Glomerular endothelial cell (primary cell): ENCODE data around the gene CCDC150. TPM values are rescaled to one million over a fixed set of nuclear protein-coding genes. Genes with fewer than 3 reads are reported as not detected.
"Not testable (repeated sequence)": the region's sequence is repeated elsewhere in the genome, so short reads cannot be mapped to it uniquely, and the experiment has no call there.

Experiments used
- DNase-seq: peaks from one replicate; pipeline ENCODE4 v3.0.0-alpha.2; 2011; ENCODE audit warnings: low read depth, low spot score; ENCODE audit errors: extremely low read depth
- total RNA-seq: library from RNA; depleted of rRNA; stranded (reverse); fragments of >200 nt; gene quantifications from 2 replicates; pipeline ENCODE4 v1.2.3, GENCODE V29; 2015

CCDC150 gene
- total RNA-seq, 1 donor from 2014 or later: 3.8 TPM

DNA sequence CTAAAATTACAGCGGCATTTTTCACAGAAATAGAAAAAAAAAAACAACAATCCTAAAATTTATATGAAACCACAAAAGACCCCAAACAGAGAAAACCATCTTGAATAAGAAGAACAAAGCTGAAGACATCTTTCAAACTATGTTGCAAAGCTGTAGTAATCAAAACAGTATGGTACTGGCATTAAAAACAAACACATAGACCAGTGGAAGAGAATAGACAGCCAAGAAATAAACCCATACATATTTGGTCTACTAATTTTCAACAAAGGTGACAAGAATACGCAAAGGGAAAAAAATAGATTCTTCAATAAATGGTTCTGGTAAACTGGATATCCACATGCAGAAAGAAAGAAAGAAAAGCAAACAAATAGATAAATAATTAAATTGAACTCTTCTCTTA is 9.0 kb upstream of the CCDC150 start:
- no peak for DNase-seq

- DNase-seq: no peak
These were observed 4.4 kb upstream of the CCDC150 start for GRCh38 chr2:196635156-196635555.

DNA sequence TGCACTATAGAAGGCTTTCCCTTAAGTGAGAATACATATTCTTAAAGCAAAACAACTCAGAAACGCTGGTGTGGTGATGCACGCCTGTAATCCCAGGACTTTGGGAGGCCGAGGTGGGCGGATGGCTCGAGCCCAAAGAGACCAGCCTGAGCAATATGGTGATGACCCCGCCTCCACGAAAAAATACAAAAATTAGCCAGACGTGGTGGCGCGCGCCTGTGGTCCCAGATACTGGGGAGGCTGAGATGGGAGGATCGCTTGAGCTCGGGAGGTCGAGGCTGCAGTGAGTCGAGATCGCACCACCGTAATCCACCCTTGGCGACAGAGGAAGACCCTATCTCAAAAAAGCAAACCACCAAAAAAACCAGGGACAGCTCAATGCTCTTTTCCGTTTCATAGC is 750 bp upstream of the CCDC150 start:
- DNase-seq: no peak

DNA sequence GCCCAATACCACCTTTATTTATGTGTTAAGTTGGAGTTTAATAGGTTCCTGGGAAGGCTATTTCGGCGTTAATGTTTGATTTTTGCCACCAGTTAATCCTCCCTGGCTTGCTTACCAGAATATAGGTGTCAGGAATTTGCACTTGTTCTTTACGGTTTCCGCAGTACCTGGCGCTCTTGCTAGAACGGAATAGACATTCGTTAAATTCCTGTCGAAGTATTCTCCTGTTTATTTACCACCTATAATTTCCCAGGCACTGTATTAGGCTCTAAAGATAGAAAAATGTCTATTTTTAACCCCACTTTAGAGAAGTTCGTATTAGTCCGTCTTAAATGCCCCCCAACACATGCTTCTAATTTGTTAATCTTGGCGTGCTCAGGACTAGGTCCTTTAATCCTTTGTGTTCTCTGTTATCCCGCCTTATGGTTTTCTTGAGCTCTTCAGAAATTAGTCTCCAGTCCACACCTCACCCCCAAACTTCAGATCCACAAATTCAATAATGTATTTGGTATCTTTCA is 575 bp downstream of the CCDC150 start:
- no peak for DNase-seq

DNA sequence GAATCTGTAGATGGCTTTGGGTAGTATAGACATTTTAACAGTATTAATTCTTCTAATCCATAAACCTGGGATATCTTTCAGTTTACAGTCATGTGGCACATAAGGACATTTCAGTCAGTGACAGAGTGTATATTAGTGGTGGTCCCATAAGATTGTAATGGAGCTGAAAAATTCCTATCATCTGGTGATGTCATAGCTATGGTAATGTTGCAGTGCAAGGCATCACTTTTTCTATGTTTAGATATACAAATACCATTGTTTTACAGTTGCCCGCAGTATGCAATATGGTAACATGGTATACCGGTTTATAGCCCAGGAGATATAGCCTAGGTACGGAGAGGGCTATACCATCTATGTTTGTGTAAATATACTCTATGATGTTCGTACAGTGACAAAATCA is 9.7 kb downstream of the CCDC150 start:
- DNase-seq: no peak

DNA sequence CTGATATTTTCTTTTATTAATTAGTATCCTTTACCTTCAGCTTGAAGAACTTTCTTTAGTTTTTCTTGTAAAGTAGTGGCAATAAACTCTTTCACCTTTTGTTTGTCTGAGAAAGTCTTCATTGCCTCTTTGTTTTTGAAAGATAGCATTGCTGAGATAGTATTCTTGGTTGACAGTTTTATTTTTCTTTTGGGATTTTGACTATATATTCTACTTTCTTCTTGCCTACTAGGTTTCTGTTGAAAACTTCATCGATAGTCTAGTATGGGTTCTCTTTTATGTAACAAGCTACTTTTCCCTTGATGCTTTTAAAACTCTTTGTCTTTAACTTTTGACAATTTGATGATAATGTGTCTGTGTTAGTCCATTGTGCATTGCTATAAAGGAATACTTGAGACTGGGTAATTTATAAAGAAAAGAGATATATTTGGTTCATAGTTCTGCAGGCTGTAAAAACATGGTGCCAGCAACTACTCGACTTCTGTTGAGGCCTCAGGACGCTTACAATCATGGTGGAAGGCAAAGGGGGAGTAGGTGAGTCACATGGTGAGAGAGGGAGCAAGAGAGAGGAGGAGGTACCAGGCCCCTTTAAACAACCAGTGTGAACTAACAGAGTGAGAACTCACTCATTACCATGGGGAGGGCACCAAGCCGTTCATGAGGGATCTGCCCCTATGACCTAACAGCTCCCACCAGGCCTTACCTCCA is 12.0 kb downstream of the CCDC150 start:
- no peak for DNase-seq

DNA sequence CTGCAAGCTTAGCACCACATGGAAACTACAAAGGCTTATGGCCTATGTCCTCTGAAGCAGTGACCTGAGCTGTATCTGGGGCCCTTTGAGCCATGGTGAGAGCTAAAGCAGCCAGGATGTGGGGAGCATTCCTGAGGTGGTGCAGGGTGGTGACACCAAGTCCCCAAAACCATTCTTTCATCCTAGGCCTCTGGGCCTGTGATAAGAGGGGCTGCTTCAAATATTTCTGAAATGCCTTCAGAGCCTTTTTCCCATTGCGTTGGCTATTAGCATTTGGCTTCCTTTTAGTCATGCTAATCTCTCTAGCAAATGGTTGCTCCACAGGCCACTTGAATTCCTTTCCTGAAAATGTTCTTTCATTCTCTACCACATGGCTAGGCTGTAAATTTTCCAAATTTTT is 13.4 kb downstream of the CCDC150 start:
- DNase-seq: no peak

DNA sequence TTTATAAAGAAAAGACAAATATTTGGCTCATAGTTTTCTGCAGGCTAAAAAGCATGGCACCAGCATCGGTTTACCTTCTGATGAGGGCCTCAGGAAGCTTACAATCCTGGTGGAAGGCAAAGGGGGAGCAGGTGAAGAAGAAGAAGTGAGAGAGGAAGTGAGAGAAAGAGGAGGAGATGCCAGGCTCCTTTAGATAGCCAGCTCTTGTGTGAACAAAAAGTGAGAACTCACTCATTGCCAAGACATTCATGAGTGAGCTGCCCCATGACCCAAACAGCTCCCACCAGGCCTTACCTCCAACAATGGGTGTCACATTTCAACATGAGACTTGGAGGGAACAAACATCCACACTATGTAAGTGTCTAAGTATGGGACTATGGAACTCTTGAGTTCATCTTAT is 14.3 kb downstream of the CCDC150 start:
- DNase-seq: no peak

GRCh38 chr2:196655761-196656160 is 16.2 kb downstream of the CCDC150 start:
- no peak for DNase-seq

GRCh38 chr2:196657333-196657732 is 17.8 kb downstream of the CCDC150 start:
- DNase-seq: no peak

DNA sequence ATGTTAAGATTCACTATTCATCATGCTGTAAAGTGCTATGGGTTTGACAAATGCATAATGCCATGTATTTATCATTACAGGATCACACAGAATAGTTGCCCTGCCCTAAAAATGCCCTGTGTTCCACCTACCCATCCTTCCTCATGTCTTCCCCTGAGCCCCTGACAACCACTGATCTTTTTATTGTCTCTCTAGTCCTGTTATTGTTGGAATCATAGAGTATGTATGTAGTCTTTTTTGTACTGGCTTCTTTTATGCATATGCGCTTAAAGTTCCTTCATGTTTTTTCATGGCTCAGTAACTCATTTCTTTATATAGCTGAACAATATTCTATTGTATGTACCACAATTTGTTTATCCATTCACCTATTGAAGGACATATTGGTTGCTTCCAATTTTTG is 20.3 kb downstream of the CCDC150 start:
- DNase-seq: no peak

GRCh38 chr2:196660244-196660643 is 20.7 kb downstream of the CCDC150 start:
- DNase-seq: no peak

DNA sequence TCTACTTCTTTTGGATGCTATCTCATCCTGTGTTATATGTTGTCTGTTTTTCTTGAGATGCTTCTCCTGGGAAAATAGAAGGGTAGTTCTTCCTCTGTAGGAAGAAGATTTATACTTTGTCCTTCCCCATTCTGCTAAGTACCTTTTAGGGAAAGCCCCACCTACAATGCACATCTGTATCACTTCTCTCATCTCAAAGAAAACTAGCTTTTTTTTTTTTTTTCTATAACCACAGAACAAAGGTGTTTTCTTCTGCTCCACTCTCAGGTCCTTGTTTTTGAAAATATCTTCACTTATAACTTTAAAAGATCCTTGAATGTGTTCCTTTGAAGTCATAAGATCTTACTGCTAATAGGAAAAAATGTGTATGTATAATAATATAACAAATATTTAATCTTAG is 30.8 kb downstream of the CCDC150 start:
- no peak for DNase-seq

DNA sequence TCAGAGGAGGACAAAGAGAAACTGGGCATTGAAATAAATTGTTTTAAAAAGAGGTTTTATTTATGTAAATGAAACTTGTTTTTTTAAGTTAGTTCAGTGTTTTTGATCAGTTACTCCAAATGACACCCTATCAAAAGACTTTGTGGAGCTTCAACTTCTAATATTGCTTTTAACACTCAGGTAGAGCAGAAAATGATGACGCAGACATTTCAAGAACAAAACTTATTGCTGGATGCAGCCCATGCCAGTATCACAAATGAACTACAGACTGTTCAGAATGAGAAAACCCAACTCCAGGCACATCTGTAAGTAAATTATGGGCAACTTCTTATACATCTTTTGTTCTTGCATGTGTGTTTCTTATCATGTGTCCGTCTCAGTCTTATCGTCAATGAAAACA is 36.4 kb downstream of the CCDC150 start:
- no peak for DNase-seq

DNA sequence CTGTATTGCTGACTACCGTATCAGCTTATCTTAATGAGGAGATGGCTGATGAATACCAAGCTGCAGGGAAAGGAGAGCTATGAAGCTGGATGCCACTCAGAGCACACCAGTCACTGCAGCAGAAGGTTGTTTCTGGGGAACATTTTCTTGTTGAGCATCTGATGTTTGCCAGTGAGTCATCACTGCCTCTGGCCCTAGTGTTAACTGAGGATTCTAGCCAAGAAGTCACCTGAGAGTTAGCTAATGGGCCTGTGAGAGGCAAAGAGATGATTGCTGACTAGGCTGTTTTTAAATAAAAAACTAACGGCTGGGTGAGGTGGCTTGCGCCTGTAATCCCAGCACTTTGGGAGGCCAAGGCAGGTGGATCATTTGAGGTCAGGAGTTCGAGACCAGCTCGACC is 37.9 kb downstream of the CCDC150 start:
- no peak for DNase-seq

- no peak for DNase-seq
These were observed 39.9 kb downstream of the CCDC150 start for GRCh38 chr2:196679368-196679767.

DNA sequence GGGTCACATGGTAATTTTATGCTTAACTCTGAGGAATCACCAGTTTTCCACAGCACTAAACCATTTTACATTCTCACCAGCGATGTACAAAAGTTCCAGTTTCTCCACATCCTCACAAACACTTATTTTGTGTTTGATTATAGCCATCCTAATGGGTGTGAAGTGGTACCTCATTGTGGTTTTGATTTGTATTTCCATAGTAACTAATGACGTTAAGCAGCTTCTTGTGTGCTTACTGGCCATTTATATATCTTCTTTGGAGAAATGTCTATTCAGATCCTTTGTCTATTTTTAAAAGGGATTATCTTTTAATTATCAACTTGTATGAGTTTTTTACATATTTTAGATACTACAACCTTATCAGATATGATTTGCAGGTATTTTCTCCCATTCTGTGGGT is 42.0 kb downstream of the CCDC150 start:
- DNase-seq: no peak

GRCh38 chr2:196685792-196686191 is 46.3 kb downstream of the CCDC150 start:
- no peak for DNase-seq

DNA sequence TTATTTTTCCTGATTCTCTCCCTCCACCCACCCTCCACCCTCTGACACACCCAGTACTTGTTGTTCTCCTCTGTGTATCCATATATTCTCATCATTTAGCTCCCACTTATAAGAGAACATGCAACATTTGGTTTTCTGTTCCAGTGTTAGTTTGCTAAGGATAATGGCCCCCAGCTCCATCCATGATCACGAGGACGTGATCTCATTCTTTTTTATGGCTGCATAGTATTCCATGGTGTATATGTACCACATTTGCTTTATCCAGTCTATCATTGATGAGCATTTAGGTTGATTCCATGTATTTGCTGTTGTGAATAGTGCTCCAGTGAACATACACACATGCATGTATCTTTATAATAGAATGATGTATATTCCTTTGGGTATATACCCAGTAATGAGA is 47.2 kb downstream of the CCDC150 start:
- DNase-seq: not testable (repeated sequence)

DNA sequence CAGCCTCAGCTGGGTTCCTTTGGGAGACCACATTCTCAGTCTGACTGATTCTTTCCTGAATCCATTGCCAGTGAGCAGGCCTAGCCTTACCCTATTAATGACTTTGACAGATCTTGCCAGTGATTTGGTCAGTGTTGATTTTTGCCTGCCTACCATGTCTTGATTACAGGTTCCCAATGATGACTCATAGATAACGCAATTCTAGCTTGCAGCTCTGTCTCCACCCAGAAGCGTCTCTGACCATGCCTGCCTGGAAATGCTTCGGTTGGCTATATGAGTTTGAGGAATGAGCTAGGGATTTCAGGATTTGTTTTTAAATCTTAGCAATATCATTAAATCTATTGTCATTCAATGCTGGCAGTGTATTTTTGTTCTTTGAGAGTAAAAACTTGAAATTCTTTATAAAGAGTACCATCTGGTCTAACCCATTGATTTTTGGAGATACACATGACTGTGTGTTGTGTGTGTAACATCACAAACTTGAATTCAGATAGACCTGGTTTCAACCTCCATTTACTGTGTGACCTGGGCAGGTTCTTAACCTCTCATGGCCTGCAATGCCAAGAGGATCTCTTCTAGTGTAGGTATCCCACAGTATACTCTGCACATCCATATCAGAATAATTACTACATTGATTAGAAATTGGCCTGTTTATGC is 57.0 kb downstream of the CCDC150 start:
- no peak for DNase-seq

DNA sequence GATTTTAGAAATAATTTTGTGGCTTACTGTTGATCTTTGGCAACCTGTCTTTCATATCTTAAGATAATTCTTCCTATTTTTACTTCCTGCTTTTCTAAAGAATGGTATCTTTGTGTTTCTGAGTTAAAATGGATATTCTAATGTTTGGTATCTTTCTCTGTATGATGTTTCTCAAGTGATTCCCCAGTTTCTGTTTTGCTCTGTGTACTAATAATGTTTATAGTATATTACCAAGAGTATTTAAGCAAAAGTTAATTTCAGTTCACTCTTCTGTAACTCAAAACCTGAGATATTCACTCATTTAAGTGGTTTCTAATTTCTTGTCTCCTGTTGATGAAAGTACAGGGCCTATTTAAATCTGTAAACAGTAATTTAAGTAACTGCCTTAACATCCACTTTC is 58.3 kb downstream of the CCDC150 start:
- no peak for DNase-seq

DNA sequence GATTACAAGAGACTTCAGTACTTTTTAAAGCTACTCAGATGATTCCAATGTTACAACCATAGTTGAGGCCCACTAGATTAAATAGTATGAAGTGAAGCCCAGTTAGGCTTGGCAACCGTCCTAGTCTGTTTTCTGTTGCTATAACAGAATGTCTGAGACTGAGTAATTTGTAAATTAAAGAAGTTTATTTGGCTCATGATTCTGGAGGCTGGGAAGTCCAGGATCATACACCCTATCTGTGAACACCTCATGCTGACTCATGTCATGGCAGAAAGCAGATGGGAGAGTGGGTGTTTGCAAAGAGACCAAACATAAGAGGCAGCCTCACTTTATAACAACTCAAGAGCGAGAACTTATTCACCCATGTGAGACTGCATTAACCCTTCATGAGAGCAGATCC is 63.1 kb downstream of the CCDC150 start:
- no peak for DNase-seq
